Osteoblast (primary cell): ENCODE data around the gene KIR3DL2. TPM values are rescaled to one million over a fixed set of nuclear protein-coding genes. Genes with fewer than 3 reads are reported as not detected.
"Not testable (repeated sequence)": the region's sequence is repeated elsewhere in the genome, so short reads cannot be mapped to it uniquely, and the experiment has no call there.

ENCODE experiments used
- DNase-seq: peaks from one replicate; pipeline ENCODE4 v3.0.0; 2011; ENCODE audit warnings: low spot score, mixed read lengths; ENCODE audit not compliant: insufficient read length; ENCODE audit errors: missing footprints
- H2AFZ ChIP-seq: 2 replicates; pipeline ENCODE4 v1.6.0; 2011; ENCODE audit warnings: mild to moderate bottlenecking, low read length
- H3K27ac ChIP-seq: 2 replicates; pipeline ENCODE4 v1.5.1; 2011; ENCODE audit warnings: mild to moderate bottlenecking, low read depth, low read length, moderate library complexity
- H3K27me3 ChIP-seq: 2 replicates; pipeline ENCODE4 v1.6.0; 2012; ENCODE audit warnings: mild to moderate bottlenecking, control low read depth, inconsistent platforms, low read length, moderate library complexity; ENCODE audit not compliant: insufficient read depth
- H3K36me3 ChIP-seq: 2 replicates; pipeline ENCODE4 v1.5.1; 2011; ENCODE audit warnings: mild to moderate bottlenecking, low read length, control low read depth, moderate library complexity; ENCODE audit not compliant: insufficient read depth
- H3K4me1 ChIP-seq: 2 replicates; pipeline ENCODE4 v1.5.1; 2011; ENCODE audit warnings: mild to moderate bottlenecking, low read length, control low read depth, moderate library complexity; ENCODE audit not compliant: insufficient read depth
- H3K4me2 ChIP-seq: 2 replicates; pipeline ENCODE4 v1.6.0; 2011; ENCODE audit warnings: mild to moderate bottlenecking, low read length; ENCODE audit not compliant: insufficient read depth
- H3K4me3 ChIP-seq: fragments of 200-600 bp; sonication (generic); 3 replicates; pipeline ENCODE4 v1.5.1; 2012; ENCODE audit warnings: mild to moderate bottlenecking, low read length, inconsistent platforms; ENCODE audit not compliant: insufficient read depth
- H3K79me2 ChIP-seq: 2 replicates; pipeline ENCODE4 v1.6.0; 2012; ENCODE audit warnings: mild to moderate bottlenecking, low read length, control low read depth, inconsistent platforms; ENCODE audit not compliant: insufficient read depth
- H3K9me3 ChIP-seq: 2 replicates; pipeline ENCODE4 v1.5.1; 2011; ENCODE audit warnings: low read depth, low read length, control low read depth
- H4K20me1 ChIP-seq: 2 replicates; pipeline ENCODE4 v1.6.0; 2012; ENCODE audit warnings: mild to moderate bottlenecking, low read length, control low read depth; ENCODE audit not compliant: insufficient read depth
- CTCF ChIP-seq: IDR thresholded peaks from 2 replicates; pipeline ENCODE4 v1.5.1; 2011; ENCODE audit warnings: mild to moderate bottlenecking, low read depth, low read length, moderate library complexity; ENCODE audit errors: extremely low read depth
- total RNA-seq: library from RNA; depleted of rRNA; stranded (reverse); fragments of >200 nt; gene quantifications from 2 replicates; pipeline ENCODE4 v1.2.3, GENCODE V29; 2012

KIR3DL2 gene
- not detected in 2 replicates for total RNA-seq

- not testable (repeated sequence) for H3K4me2 ChIP-seq, H3K79me2 ChIP-seq, H4K20me1 ChIP-seq, DNase-seq, H3K4me1 ChIP-seq, H3K27me3 ChIP-seq, H3K27ac ChIP-seq, H3K9me3 ChIP-seq, H3K4me3 ChIP-seq, H2AFZ ChIP-seq, H3K36me3 ChIP-seq
Observed at GRCh38 chr19:54850061-54850640, at the start of gene KIR3DL2. KIR3DL2 (plus strand) TSS chr19:54850443; CDS start chr19:54850476, 33 bp downstream.

GRCh38 chr19:54803410-54803809 lies 46.8 kb upstream of the KIR3DL2 start, which contains the start of gene KIR2DL4:
KIR2DL4 (plus strand) TSS chr19:54803610; CDS start chr19:54803652, 42 bp downstream.
- TF ChIP-seq CTCF, result no peak
- no peak for DNase-seq
- Histone ChIP-seq H3K4me3 (no peak within 1 kb of the TSS), H3K36me3 (no peaks in the 10 kb centered on the region), H3K9me3 (no peaks in the 10 kb centered on the region), H2AFZ (no peak within 1 kb of the TSS), H3K4me1 (no peaks in the 10 kb centered on the region), H3K27ac (no peak within 1 kb of the TSS), H3K4me2 (no peak within 1 kb of the TSS), H3K79me2 (no peaks in the 10 kb centered on the region), H4K20me1 (no peaks in the 10 kb centered on the region), H3K27me3 (no peaks in the 10 kb centered on the region)

- Histone ChIP-seq H3K27me3 (no peaks in the 10 kb centered on the region), H3K4me1 (no peaks in the 10 kb centered on the region), H3K9me3 (no peaks in the 10 kb centered on the region), H2AFZ (no peak overlapping the region), H3K79me2 (no peaks in the 10 kb centered on the region), H4K20me1 (no peaks in the 10 kb centered on the region), H3K4me3 (no peak overlapping the region), H3K4me2 (no peak overlapping the region), H3K36me3 (no peaks in the 10 kb centered on the region), H3K27ac (no peak overlapping the region)
- DNase-seq, result no peak
- TF ChIP-seq CTCF, result no peak
Observed at GRCh38 chr19:54804101-54804500, 46.1 kb upstream of the KIR3DL2 start.

- Histone ChIP-seq H3K4me3 (no peak overlapping the region), H3K36me3 (no peaks in the 10 kb centered on the region), H3K9me3 (no peaks in the 10 kb centered on the region), H2AFZ (no peak overlapping the region), H3K27ac (no peak overlapping the region), H3K4me2 (no peak overlapping the region), H3K79me2 (no peaks in the 10 kb centered on the region), H3K27me3 (no peaks in the 10 kb centered on the region), H3K4me1 (no peaks in the 10 kb centered on the region), H4K20me1 (no peaks in the 10 kb centered on the region)
- DNase-seq, result no peak
- no peak for TF ChIP-seq CTCF
Observed at GRCh38 chr19:54804571-54804970, 45.7 kb upstream of the KIR3DL2 start.
